DND-41 (cell line): ENCODE data around the gene NDUFB6.

Source experiments
- ATAC-seq: fragments of 200-7000 bp; cut with Tn5 transposase; 3 replicates; pipeline ENCODE4 v1.9.1; 2021; ENCODE audit warnings: low read depth; ENCODE audit not compliant: insufficient read depth
- DNase-seq: peaks from one replicate; pipeline ENCODE4 v3.0.0-alpha.2; 2020
- H2AFZ ChIP-seq: 2 replicates; pipeline ENCODE4 v1.6.0; 2012; ENCODE audit warnings: low read depth, low read length
- H3K27ac ChIP-seq: 2 replicates; pipeline ENCODE4 v1.5.1; 2012; ENCODE audit warnings: low read length, inconsistent platforms
- H3K27me3 ChIP-seq: fragments of 200-600 bp; sonication (generic); 2 replicates; pipeline ENCODE4 v1.6.0; 2012; ENCODE audit warnings: low read length, mild to moderate bottlenecking, inconsistent platforms; ENCODE audit not compliant: insufficient read depth, poor library complexity
- H3K36me3 ChIP-seq: 2 replicates; pipeline ENCODE4 v1.5.1; 2012; ENCODE audit warnings: low read length, inconsistent platforms; ENCODE audit not compliant: insufficient read depth
- H3K4me1 ChIP-seq: 2 replicates; pipeline ENCODE4 v1.5.1; 2012; ENCODE audit warnings: mild to moderate bottlenecking, low read length; ENCODE audit not compliant: insufficient read depth
- H3K4me2 ChIP-seq: 2 replicates; pipeline ENCODE4 v1.6.0; 2012; ENCODE audit warnings: mild to moderate bottlenecking, moderate library complexity, low read length, inconsistent platforms; ENCODE audit not compliant: insufficient read depth
- H3K4me3 ChIP-seq, 2 experiments: fragments of 200-600 bp in 1 of 2; shearing (Covaris generic) in 1 of 2; 2 replicates each; pipeline ENCODE4 v1.5.1; 2012 to 2016; ENCODE audit warnings: inconsistent platforms in 2 of 2, low read length in 2 of 2, mild to moderate bottlenecking in 2 of 2, low read depth in 1 of 2, moderate library complexity in 1 of 2
- H3K79me2 ChIP-seq: 2 replicates; pipeline ENCODE4 v1.6.0; 2012; ENCODE audit warnings: low read length, inconsistent platforms; ENCODE audit not compliant: insufficient read depth
- H3K9ac ChIP-seq: 2 replicates; pipeline ENCODE4 v1.6.0; 2012; ENCODE audit warnings: low read depth, mild to moderate bottlenecking, inconsistent platforms, low read length, moderate library complexity
- H3K9me3 ChIP-seq: 2 replicates; pipeline ENCODE4 v1.5.1; 2012; ENCODE audit warnings: low read length, moderate library complexity, mild to moderate bottlenecking, inconsistent platforms; ENCODE audit not compliant: insufficient read depth, severe bottlenecking
- H4K20me1 ChIP-seq: 2 replicates; pipeline ENCODE4 v1.6.0; 2012; ENCODE audit warnings: low read length; ENCODE audit not compliant: insufficient read depth
- EZH2 ChIP-seq: IDR thresholded peaks from 3 replicates; pipeline ENCODE4 v1.6.1; 2012; ENCODE audit warnings: borderline replicate concordance, low read depth, mild to moderate bottlenecking, moderate library complexity, low read length, inconsistent platforms; ENCODE audit not compliant: severe bottlenecking
- TF ChIP-seq, protein P1 (sequence below): IDR thresholded peaks from 2 replicates; pipeline ENCODE4 v1.5.1; 2012; ENCODE audit warnings: borderline replicate concordance, low read length, moderate library complexity, mild to moderate bottlenecking; ENCODE audit not compliant: poor library complexity, severe bottlenecking; ENCODE audit errors: extremely low read depth

NDUFB6 gene

GRCh38 chr9:32590898-32591297 lies 17.9 kb upstream of the NDUFB6 start:
- H3K9ac ChIP-seq, result no peak overlapping the region

DNA sequence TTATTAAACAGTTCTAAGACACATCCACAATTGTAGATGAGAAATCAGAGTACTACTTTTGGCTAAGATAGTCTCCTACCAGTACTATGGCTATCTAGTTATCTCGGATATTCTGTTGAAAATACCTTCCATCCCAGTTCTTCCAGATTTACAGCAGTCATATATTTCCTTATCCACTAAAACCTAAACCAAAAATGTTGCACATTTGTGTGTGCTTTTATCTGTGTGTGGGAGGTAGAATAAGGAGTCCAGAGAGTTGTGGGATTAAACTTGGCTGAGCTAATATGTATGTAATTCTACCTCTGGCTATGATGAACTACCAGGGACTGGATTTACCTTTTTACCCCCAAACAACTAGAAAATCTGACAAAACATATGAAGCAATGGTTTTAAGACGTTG lies 17.5 kb upstream of the NDUFB6 start:
- Histone ChIP-seq H4K20me1 (no peaks in the 10 kb centered on the region), H3K4me1 (no peaks in the 10 kb centered on the region), H3K79me2 (no peaks in the 10 kb centered on the region), H2AFZ (no peak overlapping the region), H3K36me3 (no peaks in the 10 kb centered on the region), H3K4me2 (no peak overlapping the region), H3K9ac (no peak overlapping the region), H3K27ac (no peak overlapping the region), H3K27me3 (no peaks in the 10 kb centered on the region), H3K9me3 (no peaks in the 10 kb centered on the region), H3K4me3 (no peak overlapping the region)
- ATAC-seq, result no peak
- TF ChIP-seq EZH2, result no peak
- TF ChIP-seq, protein P1, sequence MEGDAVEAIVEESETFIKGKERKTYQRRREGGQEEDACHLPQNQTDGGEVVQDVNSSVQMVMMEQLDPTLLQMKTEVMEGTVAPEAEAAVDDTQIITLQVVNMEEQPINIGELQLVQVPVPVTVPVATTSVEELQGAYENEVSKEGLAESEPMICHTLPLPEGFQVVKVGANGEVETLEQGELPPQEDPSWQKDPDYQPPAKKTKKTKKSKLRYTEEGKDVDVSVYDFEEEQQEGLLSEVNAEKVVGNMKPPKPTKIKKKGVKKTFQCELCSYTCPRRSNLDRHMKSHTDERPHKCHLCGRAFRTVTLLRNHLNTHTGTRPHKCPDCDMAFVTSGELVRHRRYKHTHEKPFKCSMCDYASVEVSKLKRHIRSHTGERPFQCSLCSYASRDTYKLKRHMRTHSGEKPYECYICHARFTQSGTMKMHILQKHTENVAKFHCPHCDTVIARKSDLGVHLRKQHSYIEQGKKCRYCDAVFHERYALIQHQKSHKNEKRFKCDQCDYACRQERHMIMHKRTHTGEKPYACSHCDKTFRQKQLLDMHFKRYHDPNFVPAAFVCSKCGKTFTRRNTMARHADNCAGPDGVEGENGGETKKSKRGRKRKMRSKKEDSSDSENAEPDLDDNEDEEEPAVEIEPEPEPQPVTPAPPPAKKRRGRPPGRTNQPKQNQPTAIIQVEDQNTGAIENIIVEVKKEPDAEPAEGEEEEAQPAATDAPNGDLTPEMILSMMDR, result no peak
- DNase-seq, result no peak

More at GRCh38 chr9:32590898-32591297, 17.9 kb upstream of the NDUFB6 start:
- H2AFZ ChIP-seq, result no peak overlapping the region
- H3K9me3 ChIP-seq, result no peaks in the 10 kb centered on the region
- no peaks in the 10 kb centered on the region for H3K4me1 ChIP-seq
- no peaks in the 10 kb centered on the region for H3K27me3 ChIP-seq
- ATAC-seq, result no peak
- no peaks in the 10 kb centered on the region for H3K36me3 ChIP-seq
- no peak for DNase-seq
- H3K27ac ChIP-seq, result no peak overlapping the region
- H3K4me2 ChIP-seq, result no peak overlapping the region
- H3K79me2 ChIP-seq, result no peaks in the 10 kb centered on the region
- no peaks in the 10 kb centered on the region for H4K20me1 ChIP-seq
- no peak for TF ChIP-seq EZH2
- TF ChIP-seq, protein P1, result no peak
- H3K4me3 ChIP-seq, result no peak overlapping the region

- Histone ChIP-seq H4K20me1 (no peaks in the 10 kb centered on the region), H3K27me3 (no peaks in the 10 kb centered on the region), H3K36me3 (no peaks in the 10 kb centered on the region), H3K4me2 (no peak overlapping the region), H3K4me1 (no peaks in the 10 kb centered on the region), H3K4me3 (no peak overlapping the region), H3K79me2 (no peaks in the 10 kb centered on the region), H3K9me3 (no peaks in the 10 kb centered on the region), H3K27ac (no peak overlapping the region), H3K9ac (no peak overlapping the region), H2AFZ (no peak overlapping the region)
- ATAC-seq (peak; percentile 75; the same call in 2 of the 3 replicates), DNase-seq (no peak)
- TF ChIP-seq, protein P1, result peak; percentile 61
- no peak for TF ChIP-seq EZH2
These were observed 16.2 kb upstream of the NDUFB6 start for GRCh38 chr9:32589083-32589723.
